DND-41 (cell line): ENCODE data around the gene LRRC38.

Source experiments
- CTCF ChIP-seq: IDR thresholded peaks from 2 replicates; pipeline ENCODE4 v1.5.1; 2012; ENCODE audit warnings: borderline replicate concordance, low read length, moderate library complexity, mild to moderate bottlenecking; ENCODE audit not compliant: poor library complexity, severe bottlenecking; ENCODE audit errors: extremely low read depth
- EZH2 ChIP-seq: IDR thresholded peaks from 3 replicates; pipeline ENCODE4 v1.6.1; 2012; ENCODE audit warnings: borderline replicate concordance, low read depth, mild to moderate bottlenecking, moderate library complexity, low read length, inconsistent platforms; ENCODE audit not compliant: severe bottlenecking

DNA sequence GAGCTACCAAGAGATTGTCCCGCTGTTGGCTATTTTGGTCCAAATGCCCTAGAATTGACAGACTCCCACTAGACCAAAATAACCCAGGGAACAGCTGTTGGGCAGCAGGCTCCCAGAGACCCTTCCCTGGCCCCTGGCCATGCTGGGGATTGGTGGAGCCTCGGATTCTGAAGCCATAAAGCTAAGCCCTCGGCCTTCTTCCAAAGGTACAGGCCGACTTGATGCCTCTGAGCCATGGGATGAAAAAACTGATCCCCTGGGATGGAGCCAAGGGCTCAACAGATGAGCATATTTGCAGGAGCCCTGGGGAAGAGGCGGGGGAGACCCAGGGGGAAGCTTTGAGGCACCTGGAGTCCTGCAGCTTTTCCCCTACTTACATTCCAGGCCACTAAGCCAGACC is 1.0 kb upstream of the LRRC38 start:
- no peak for TF ChIP-seq CTCF
- TF ChIP-seq EZH2 = no peak
